DND-41 (cell line): ENCODE measurements around the gene EPS15.

ENCODE experiments used
- ATAC-seq: fragments of 200-7000 bp; cut with Tn5 transposase; 3 replicates; pipeline ENCODE4 v1.9.1; 2021; ENCODE audit warnings: low read depth; ENCODE audit not compliant: insufficient read depth
- DNase-seq: peaks from one replicate; pipeline ENCODE4 v3.0.0-alpha.2; 2020
- H2AFZ ChIP-seq: 2 replicates; pipeline ENCODE4 v1.6.0; 2012; ENCODE audit warnings: low read depth, low read length
- H3K27ac ChIP-seq: 2 replicates; pipeline ENCODE4 v1.5.1; 2012; ENCODE audit warnings: low read length, inconsistent platforms
- H3K27me3 ChIP-seq: fragments of 200-600 bp; sonication (generic); 2 replicates; pipeline ENCODE4 v1.6.0; 2012; ENCODE audit warnings: low read length, mild to moderate bottlenecking, inconsistent platforms; ENCODE audit not compliant: insufficient read depth, poor library complexity
- H3K36me3 ChIP-seq: 2 replicates; pipeline ENCODE4 v1.5.1; 2012; ENCODE audit warnings: low read length, inconsistent platforms; ENCODE audit not compliant: insufficient read depth
- H3K4me1 ChIP-seq: 2 replicates; pipeline ENCODE4 v1.5.1; 2012; ENCODE audit warnings: mild to moderate bottlenecking, low read length; ENCODE audit not compliant: insufficient read depth
- H3K4me2 ChIP-seq: 2 replicates; pipeline ENCODE4 v1.6.0; 2012; ENCODE audit warnings: mild to moderate bottlenecking, moderate library complexity, low read length, inconsistent platforms; ENCODE audit not compliant: insufficient read depth
- H3K4me3 ChIP-seq, 2 experiments: fragments of 200-600 bp in 1 of 2; shearing (Covaris generic) in 1 of 2; 2 replicates each; pipeline ENCODE4 v1.5.1; 2012 to 2016; ENCODE audit warnings: inconsistent platforms in 2 of 2, low read length in 2 of 2, mild to moderate bottlenecking in 2 of 2, low read depth in 1 of 2, moderate library complexity in 1 of 2
- H3K79me2 ChIP-seq: 2 replicates; pipeline ENCODE4 v1.6.0; 2012; ENCODE audit warnings: low read length, inconsistent platforms; ENCODE audit not compliant: insufficient read depth
- H3K9ac ChIP-seq: 2 replicates; pipeline ENCODE4 v1.6.0; 2012; ENCODE audit warnings: low read depth, mild to moderate bottlenecking, inconsistent platforms, low read length, moderate library complexity
- H3K9me3 ChIP-seq: 2 replicates; pipeline ENCODE4 v1.5.1; 2012; ENCODE audit warnings: low read length, moderate library complexity, mild to moderate bottlenecking, inconsistent platforms; ENCODE audit not compliant: insufficient read depth, severe bottlenecking
- H4K20me1 ChIP-seq: 2 replicates; pipeline ENCODE4 v1.6.0; 2012; ENCODE audit warnings: low read length; ENCODE audit not compliant: insufficient read depth
- CTCF ChIP-seq: IDR thresholded peaks from 2 replicates; pipeline ENCODE4 v1.5.1; 2012; ENCODE audit warnings: borderline replicate concordance, low read length, moderate library complexity, mild to moderate bottlenecking; ENCODE audit not compliant: poor library complexity, severe bottlenecking; ENCODE audit errors: extremely low read depth
- EZH2 ChIP-seq: IDR thresholded peaks from 3 replicates; pipeline ENCODE4 v1.6.1; 2012; ENCODE audit warnings: borderline replicate concordance, low read depth, mild to moderate bottlenecking, moderate library complexity, low read length, inconsistent platforms; ENCODE audit not compliant: severe bottlenecking

EPS15 gene

GRCh38 chr1:51549901-51550300, 30.8 kb upstream of the EPS15 start:
- H3K4me2 ChIP-seq, result no peak overlapping the region
- H3K27me3 ChIP-seq, result no peaks in the 10 kb centered on the region
- no peak overlapping the region for H3K4me3 ChIP-seq
- DNase-seq (no peak), ATAC-seq (no peak)
- H3K79me2 ChIP-seq, result no peaks in the 10 kb centered on the region
- TF ChIP-seq CTCF (no peak), EZH2 (no peak)
- H3K9me3 ChIP-seq, result no peaks in the 10 kb centered on the region
- H3K36me3 ChIP-seq, result no peaks in the 10 kb centered on the region
- no peaks in the 10 kb centered on the region for H4K20me1 ChIP-seq
- no peak overlapping the region for H3K9ac ChIP-seq
- no peak overlapping the region for H2AFZ ChIP-seq
- peaks cover 14% of the 10 kb centered on the region for H3K4me1 ChIP-seq
- H3K27ac ChIP-seq, result no peak overlapping the region

GRCh38 chr1:51549016-51549619, 30.1 kb upstream of the EPS15 start:
- H3K36me3 ChIP-seq, result no peaks in the 10 kb centered on the region
- ATAC-seq, result peak; percentile 99
- 0 out of 2 replicates have a peak overlapping the region, but pooled peaks have one; percentile 15 for H3K27ac ChIP-seq
- peaks cover 14% of the 10 kb centered on the region for H3K4me1 ChIP-seq
- H3K4me3 ChIP-seq, result no peak overlapping the region
- DNase-seq, result peak; percentile 50
- H3K4me2 ChIP-seq, result no peak overlapping the region; the same call in 1 of the 2 replicates
- no peaks in the 10 kb centered on the region for H3K27me3 ChIP-seq
- H3K9ac ChIP-seq, result no peak overlapping the region
- peak overlapping the region; percentile 62; the same call in 1 of the 2 replicates for H2AFZ ChIP-seq
- TF ChIP-seq CTCF, result no peak
- TF ChIP-seq EZH2, result no peak
- no peaks in the 10 kb centered on the region for H4K20me1 ChIP-seq
- H3K79me2 ChIP-seq, result no peaks in the 10 kb centered on the region
- no peaks in the 10 kb centered on the region for H3K9me3 ChIP-seq

GRCh38 chr1:51543858-51544257, 24.8 kb upstream of the EPS15 start:
- no peaks in the 10 kb centered on the region for H3K36me3 ChIP-seq
- H3K4me3 ChIP-seq, result no peak overlapping the region
- no peak overlapping the region for H3K27ac ChIP-seq
- H4K20me1 ChIP-seq, result no peaks in the 10 kb centered on the region
- H3K79me2 ChIP-seq, result no peaks in the 10 kb centered on the region
- H3K9me3 ChIP-seq, result no peaks in the 10 kb centered on the region
- no peak overlapping the region for H3K9ac ChIP-seq
- peaks cover 8% of the 10 kb centered on the region for H3K4me1 ChIP-seq
- H2AFZ ChIP-seq, result no peak overlapping the region
- no peak overlapping the region for H3K4me2 ChIP-seq
- DNase-seq (no peak), ATAC-seq (no peak)
- H3K27me3 ChIP-seq, result no peaks in the 10 kb centered on the region
- TF ChIP-seq CTCF (no peak), EZH2 (no peak)
